Heart left ventricle (tissue), 13 donors: Measurements from ENCODE around the gene MARCHF2.
"Not testable (repeated sequence)": the region's sequence is repeated elsewhere in the genome, so short reads cannot be mapped to it uniquely, and the experiment has no call there.

Source experiments
- POLR2A ChIP-seq, 2 donors: fragments of 450-650 bp; IDR thresholded peaks; one replicate each; pipeline ENCODE4 v1.6.1; 2017; ENCODE audit warnings: antibody characterized with exemption in 2 of 2, mild to moderate bottlenecking in 2 of 2, moderate library complexity in 2 of 2
- TF ChIP-seq, protein P1 (sequence below), 12 donors: fragments of 200-600 bp; sonication (generic) in 4 of 12; IDR thresholded peaks; one replicate each; pipeline versions ENCODE4 v1.5.0 to v1.8.0; 2018 to 2022; ENCODE audit warnings: antibody characterized with exemption in 12 of 12, mild to moderate bottlenecking in 5 of 12
- donor health status: ischemic (EF 13 %, LVEDD 7.1; RV severe dilation, severe dysfunction).
- donor health status: DM: no; HTN: yes; CAD: no.
- donor health status: DM: no; HTN: no; CAD: no.
- donor health status: ischemic (EF 25% LVEDD 6.9; RV normal size, moderate dysfunction).
- donor health status: ischemic (EF 25% LVEDD 5.7; RV mildly dilated, moderate dysfunction).
- donor health status: ischemic (EF 35%, LVEDD 5.7; RV mildly dilated, moderate dysfunction).
- donor health status: nonischemic (EF 11% LVEDD 7.7; RV severe dilation, severe dysfunction).
- donor health status: DM: yes; HTN: yes; CAD: no.
- donor health status: PGD.
- donor health status: ischemic (EF 29% LVEDD 5.4; RV normal size, mild dysfunction).
- donor health status: nonischemic (EF 23%, LVEDD 6.1; RV moderate dilation, normal function).

DNA sequence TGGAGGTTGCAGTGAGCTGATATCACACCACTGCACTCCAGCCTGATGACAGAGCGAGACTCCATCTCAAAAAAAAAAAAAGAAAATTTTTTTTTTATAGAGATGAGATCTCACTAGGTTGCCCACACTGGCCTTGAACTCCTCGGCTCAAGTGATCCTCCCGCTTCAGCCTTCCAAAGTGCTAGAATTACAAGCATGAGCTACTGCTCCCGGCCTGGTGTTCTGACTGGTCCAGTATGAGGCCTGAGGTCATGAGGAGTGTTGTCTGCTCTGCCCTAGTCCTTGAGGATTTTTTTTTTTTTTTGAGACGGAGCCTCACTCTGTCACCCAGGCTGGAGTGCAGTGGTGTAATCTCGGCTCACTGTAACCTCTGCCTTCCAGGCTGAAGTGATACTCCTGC is 12.2 kb downstream of the MARCHF2 start:
- TF ChIP-seq, protein P1, sequence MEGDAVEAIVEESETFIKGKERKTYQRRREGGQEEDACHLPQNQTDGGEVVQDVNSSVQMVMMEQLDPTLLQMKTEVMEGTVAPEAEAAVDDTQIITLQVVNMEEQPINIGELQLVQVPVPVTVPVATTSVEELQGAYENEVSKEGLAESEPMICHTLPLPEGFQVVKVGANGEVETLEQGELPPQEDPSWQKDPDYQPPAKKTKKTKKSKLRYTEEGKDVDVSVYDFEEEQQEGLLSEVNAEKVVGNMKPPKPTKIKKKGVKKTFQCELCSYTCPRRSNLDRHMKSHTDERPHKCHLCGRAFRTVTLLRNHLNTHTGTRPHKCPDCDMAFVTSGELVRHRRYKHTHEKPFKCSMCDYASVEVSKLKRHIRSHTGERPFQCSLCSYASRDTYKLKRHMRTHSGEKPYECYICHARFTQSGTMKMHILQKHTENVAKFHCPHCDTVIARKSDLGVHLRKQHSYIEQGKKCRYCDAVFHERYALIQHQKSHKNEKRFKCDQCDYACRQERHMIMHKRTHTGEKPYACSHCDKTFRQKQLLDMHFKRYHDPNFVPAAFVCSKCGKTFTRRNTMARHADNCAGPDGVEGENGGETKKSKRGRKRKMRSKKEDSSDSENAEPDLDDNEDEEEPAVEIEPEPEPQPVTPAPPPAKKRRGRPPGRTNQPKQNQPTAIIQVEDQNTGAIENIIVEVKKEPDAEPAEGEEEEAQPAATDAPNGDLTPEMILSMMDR (IDR thresholded peaks at IDR 0.05): not testable (repeated sequence)
- TF ChIP-seq POLR2A (IDR thresholded peaks at IDR 0.05): not testable (repeated sequence)
